PC-9 (cell line): ENCODE results near the gene CCN6. TPM values are rescaled to one million over a fixed set of nuclear protein-coding genes. Genes with fewer than 3 reads are reported as not detected.
A peak's percentile ranks its signal among the peaks of the same experiment; 100 is the strongest.

Experiments
- BruUV-seq: library from RNA; stranded (reverse); fragments of 400-500 nt; replicated peaks from 2 replicates; lab custom pipeline; 2021; lab: Mats Ljungman, UMichigan
- CTCF ChIA-PET: fragments of 300-600 bp; sonication (Branson Sonifier 250); formaldehyde crosslinking; loops from one replicate; lab custom pipeline; 2022; ENCODE audit warnings: antibody characterized with exemption; lab: Charles Lee
- POLR2A ChIA-PET: fragments of 300-600 bp; sonication (Branson Sonifier 250); formaldehyde crosslinking; loops from one replicate; lab custom pipeline; 2022; ENCODE audit warnings: antibody characterized with exemption; ENCODE audit not compliant: unreplicated experiment; lab: Charles Lee
- DNase-seq, 2 experiments: peaks; one replicate each; pipeline versions ENCODE4 v3.0.0 to v3.0.0-alpha.2; 2015 to 2022; ENCODE audit warnings: mixed read lengths in 1 of 2
- H2AFZ ChIP-seq: fragments of 200-600 bp; sonication (generic); 2 replicates; pipeline ENCODE4 v1.8.1; 2017; ENCODE audit warnings: antibody characterized with exemption
- H3F3A ChIP-seq: fragments of 200-600 bp; sonication (generic); 2 replicates; pipeline ENCODE4 v1.8.1; 2017; ENCODE audit warnings: antibody characterized with exemption, mild to moderate bottlenecking, low read depth; ENCODE audit not compliant: insufficient read depth
- H3K27ac ChIP-seq: fragments of 200-600 bp; sonication (generic); 2 replicates; pipeline ENCODE4 v1.6.1; 2016; ENCODE audit warnings: mixed run types
- H3K27me3 ChIP-seq: fragments of 200-600 bp; sonication (generic); 2 replicates; pipeline ENCODE4 v1.6.1; 2016; ENCODE audit warnings: low read depth, mixed run types; ENCODE audit not compliant: insufficient read depth
- H3K36me3 ChIP-seq: fragments of 200-600 bp; sonication (generic); 2 replicates; pipeline ENCODE4 v1.6.1; 2016; ENCODE audit warnings: low read depth, mixed run types
- H3K4me1 ChIP-seq: fragments of 200-600 bp; sonication (generic); replicated peaks from 2 replicates; pipeline ENCODE4 v1.6.1; 2016; ENCODE audit warnings: mixed run types; ENCODE audit not compliant: insufficient read depth
- H3K4me2 ChIP-seq: fragments of 200-600 bp; sonication (generic); 2 replicates; pipeline ENCODE4 v1.6.1; 2017; ENCODE audit warnings: mixed run types
- H3K4me3 ChIP-seq: fragments of 200-600 bp; sonication (generic); 2 replicates; pipeline ENCODE4 v1.6.1; 2016; ENCODE audit warnings: mixed run types
- H3K79me2 ChIP-seq: fragments of 200-600 bp; sonication (generic); 2 replicates; pipeline ENCODE4 v1.6.1; 2017; ENCODE audit warnings: low read depth, mixed run types
- H3K9me2 ChIP-seq: fragments of 200-600 bp; sonication (generic); 2 replicates; pipeline ENCODE4 v1.8.1; 2017; ENCODE audit warnings: mild to moderate bottlenecking; ENCODE audit not compliant: insufficient read depth
- H3K9me3 ChIP-seq: fragments of 200-600 bp; sonication (generic); 2 replicates; pipeline ENCODE4 v1.8.1; 2016; ENCODE audit warnings: low read depth; ENCODE audit not compliant: insufficient read depth
- H4K20me1 ChIP-seq: fragments of 200-600 bp; sonication (generic); 2 replicates; pipeline ENCODE4 v1.8.1; 2017; ENCODE audit not compliant: insufficient read depth
- EZH2 ChIP-seq: fragments of 200-600 bp; sonication (generic); IDR thresholded peaks from 2 replicates; pipeline ENCODE4 v1.8.0; 2017; ENCODE audit warnings: antibody characterized with exemption, low read depth
- intact Hi-C: fragments of 100-400 bp; cut with micrococcal nuclease; formaldehyde crosslinking; loops from one replicate; pipeline ENCODE4 v1.10.0; 2022; ENCODE audit not compliant: unreplicated experiment
- total RNA-seq: library from RNA; stranded (reverse); gene quantifications from 2 replicates; pipeline ENCODE4 v1.2.3, GENCODE V29; 2021
- TF ChIP-seq, protein P1 (sequence below): fragments of 200-600 bp; sonication (generic); conservative IDR thresholded peaks from 2 replicates; pipeline ENCODE4 v1.6.1; 2017; ENCODE audit warnings: mixed run types, antibody characterized with exemption, mild to moderate bottlenecking, moderate library complexity

Gene CCN6
- total RNA-seq, 1 experiment from 2014 or later: not detected

DNA sequence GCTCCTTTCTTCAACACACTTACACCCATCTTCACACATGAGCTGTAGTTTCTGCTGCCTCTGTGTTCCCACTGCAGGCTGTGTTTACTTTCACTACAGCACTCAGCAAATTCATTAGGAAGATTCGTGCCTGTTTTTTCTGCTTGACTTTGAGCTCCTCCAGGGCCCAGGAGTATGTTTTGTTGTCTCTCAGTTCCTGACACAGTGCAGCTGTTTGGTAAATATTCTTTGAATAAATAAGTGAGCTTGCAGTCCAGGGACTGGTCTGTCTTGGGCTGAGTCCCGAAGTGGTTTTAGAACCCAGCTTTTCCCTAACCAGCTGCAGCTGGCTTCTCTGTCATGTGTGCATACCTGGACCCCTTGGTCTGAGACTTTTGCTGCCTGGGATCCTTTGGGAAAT is 46.6 kb upstream of the CCN6 start:
- Histone ChIP-seq H3K9me2 (no peaks in the 10 kb centered on the region), H3K9me3 (no peaks in the 10 kb centered on the region), H3K4me3 (no peak overlapping the region), H2AFZ (0 out of 2 replicates have a peak overlapping the region, but pooled peaks have one; percentile 13), H3K27ac (no peak overlapping the region), H3K27me3 (no peaks in the 10 kb centered on the region), H4K20me1 (no peaks in the 10 kb centered on the region), H3K79me2 (no peaks in the 10 kb centered on the region), H3K4me1 (no peaks in the 10 kb centered on the region), H3K4me2 (no peak overlapping the region), H3K36me3 (no peaks in the 10 kb centered on the region), H3F3A (no peaks in the 10 kb centered on the region)
- CTCF ChIA-PET: no interaction called here
- no peak for DNase-seq
- intact Hi-C loops: no loop called here
- BruUV-seq: no TSS peak
- TF ChIP-seq, protein P1, sequence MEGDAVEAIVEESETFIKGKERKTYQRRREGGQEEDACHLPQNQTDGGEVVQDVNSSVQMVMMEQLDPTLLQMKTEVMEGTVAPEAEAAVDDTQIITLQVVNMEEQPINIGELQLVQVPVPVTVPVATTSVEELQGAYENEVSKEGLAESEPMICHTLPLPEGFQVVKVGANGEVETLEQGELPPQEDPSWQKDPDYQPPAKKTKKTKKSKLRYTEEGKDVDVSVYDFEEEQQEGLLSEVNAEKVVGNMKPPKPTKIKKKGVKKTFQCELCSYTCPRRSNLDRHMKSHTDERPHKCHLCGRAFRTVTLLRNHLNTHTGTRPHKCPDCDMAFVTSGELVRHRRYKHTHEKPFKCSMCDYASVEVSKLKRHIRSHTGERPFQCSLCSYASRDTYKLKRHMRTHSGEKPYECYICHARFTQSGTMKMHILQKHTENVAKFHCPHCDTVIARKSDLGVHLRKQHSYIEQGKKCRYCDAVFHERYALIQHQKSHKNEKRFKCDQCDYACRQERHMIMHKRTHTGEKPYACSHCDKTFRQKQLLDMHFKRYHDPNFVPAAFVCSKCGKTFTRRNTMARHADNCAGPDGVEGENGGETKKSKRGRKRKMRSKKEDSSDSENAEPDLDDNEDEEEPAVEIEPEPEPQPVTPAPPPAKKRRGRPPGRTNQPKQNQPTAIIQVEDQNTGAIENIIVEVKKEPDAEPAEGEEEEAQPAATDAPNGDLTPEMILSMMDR: no peak
- TF ChIP-seq EZH2: no peak
- POLR2A ChIA-PET: interaction anchor here (0.7 kb wide), 1 partner anchor 206 kb away, joined by 4 read pairs; no protein-coding TSS in a partner anchor

GRCh38 chr6:112007805-112008204 is 46.1 kb upstream of the CCN6 start:
- POLR2A ChIA-PET: interaction anchor here (0.7 kb wide), 1 partner anchor 205 kb away, joined by 4 read pairs; no protein-coding TSS in a partner anchor
- Histone ChIP-seq H3K4me2 (no peak overlapping the region), H3K4me3 (no peak overlapping the region), H3K27me3 (no peaks in the 10 kb centered on the region), H3K27ac (no peak overlapping the region), H2AFZ (0 out of 2 replicates have a peak overlapping the region, but pooled peaks have one; percentile 13), H4K20me1 (no peaks in the 10 kb centered on the region), H3K9me2 (no peaks in the 10 kb centered on the region), H3K4me1 (no peaks in the 10 kb centered on the region), H3F3A (no peaks in the 10 kb centered on the region), H3K36me3 (no peaks in the 10 kb centered on the region), H3K79me2 (no peaks in the 10 kb centered on the region), H3K9me3 (no peaks in the 10 kb centered on the region)
- no TSS peak for BruUV-seq
- DNase-seq: no peak
- TF ChIP-seq, protein P1: no peak
- no peak for TF ChIP-seq EZH2
- intact Hi-C loops: no loop called here
- CTCF ChIA-PET: no interaction called here

GRCh38 chr6:112008482-112008881 is 45.4 kb upstream of the CCN6 start:
- Histone ChIP-seq H3K4me1 (no peaks in the 10 kb centered on the region), H3K36me3 (no peaks in the 10 kb centered on the region), H3K4me3 (no peak overlapping the region), H3K27ac (no peak overlapping the region), H3K9me2 (no peaks in the 10 kb centered on the region), H3K4me2 (no peak overlapping the region), H3K27me3 (no peaks in the 10 kb centered on the region), H2AFZ (no peak overlapping the region), H4K20me1 (no peaks in the 10 kb centered on the region), H3K79me2 (no peaks in the 10 kb centered on the region), H3K9me3 (no peaks in the 10 kb centered on the region), H3F3A (no peaks in the 10 kb centered on the region)
- CTCF ChIA-PET: no interaction called here
- DNase-seq: no peak
- POLR2A ChIA-PET: no interaction called here
- no peak for TF ChIP-seq EZH2
- TF ChIP-seq, protein P1: no peak
- no TSS peak for BruUV-seq
- intact Hi-C loops: no loop called here
